Upper lobe of right lung (tissue), 1 donor: Measurements from ENCODE around the gene AAMP. TPM values are rescaled to one million over a fixed set of nuclear protein-coding genes. Genes with fewer than 3 reads are reported as not detected.
"Not testable (repeated sequence)": the region's sequence is repeated elsewhere in the genome, so short reads cannot be mapped to it uniquely, and the experiment has no call there.

Source experiments
- ATAC-seq: fragments of 200-7000 bp; cut with Tn5 transposase; one replicate; pipeline ENCODE4 v1.9.1; 2020; ENCODE audit warnings: mild to moderate bottlenecking, moderate library complexity
- DNase-seq: peaks from one replicate; pipeline ENCODE4 v3.0.0-alpha.2; 2020
- H3K27ac ChIP-seq: fragments of 200-600 bp; one replicate; pipeline ENCODE4 v1.8.0; 2022
- H3K27me3 ChIP-seq: fragments of 200-600 bp; one replicate; pipeline ENCODE4 v1.8.0; 2022; ENCODE audit warnings: mild to moderate bottlenecking
- H3K36me3 ChIP-seq: fragments of 200-600 bp; one replicate; pipeline ENCODE4 v1.8.0; 2022
- H3K4me1 ChIP-seq: fragments of 200-600 bp; one replicate; pipeline ENCODE4 v1.8.0; 2022
- H3K4me3 ChIP-seq: fragments of 200-600 bp; one replicate; pipeline ENCODE4 v1.8.0; 2022; ENCODE audit warnings: mild to moderate bottlenecking
- H3K9me3 ChIP-seq: fragments of 200-600 bp; one replicate; pipeline ENCODE4 v1.8.0; 2022
- intact Hi-C: fragments of 100-400 bp; cut with DNase I; formaldehyde crosslinking; loops from one replicate; pipeline ENCODE4 v1.11.0; 2022
- total RNA-seq: library from RNA; stranded (reverse); fragmentation: NEBNext Ultra II Directional; extraction: Animal tissue kit (Norgen Biotek cat#: 25700); gene quantifications from one replicate; pipeline ENCODE4 v1.2.1, GENCODE V29; 2021
- TF ChIP-seq, protein P1 (sequence below): fragments of 200-600 bp; IDR thresholded peaks from one replicate; pipeline ENCODE4 v1.8.0; 2022; ENCODE audit warnings: antibody characterized with exemption
- donor health status: DM: no; HTN: yes; CAD: no; lungs with severe emphysema.

Gene AAMP
- total RNA-seq, 1 donor from 2014 or later, result 55.9 TPM

DNA sequence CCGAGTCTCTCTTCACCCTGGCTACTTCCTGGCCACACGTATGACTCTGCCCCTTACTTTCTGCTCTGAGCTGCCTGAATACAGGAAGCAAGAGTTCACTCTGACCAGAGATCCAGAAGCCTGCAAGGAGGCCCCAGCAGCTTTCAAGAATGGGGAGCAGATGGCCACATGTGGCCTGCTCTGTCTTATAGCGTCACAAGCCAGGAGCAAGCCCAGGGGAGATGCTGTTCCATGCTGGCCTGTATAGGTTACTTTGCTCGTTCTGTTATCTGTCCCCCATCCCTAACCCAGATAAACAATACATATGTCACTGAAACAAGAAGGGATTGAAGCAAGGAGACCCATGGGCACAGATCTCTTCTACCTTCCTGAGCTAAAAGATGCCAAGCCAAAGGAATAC lies 4.6 kb upstream of the AAMP start:
- no peak overlapping the region for H3K4me3 ChIP-seq
- H3K36me3 ChIP-seq, result peaks cover 61% of the 10 kb centered on the region
- ATAC-seq (no peak), DNase-seq (no peak)
- H3K4me1 ChIP-seq, result peaks cover 23% of the 10 kb centered on the region
- TF ChIP-seq, protein P1, sequence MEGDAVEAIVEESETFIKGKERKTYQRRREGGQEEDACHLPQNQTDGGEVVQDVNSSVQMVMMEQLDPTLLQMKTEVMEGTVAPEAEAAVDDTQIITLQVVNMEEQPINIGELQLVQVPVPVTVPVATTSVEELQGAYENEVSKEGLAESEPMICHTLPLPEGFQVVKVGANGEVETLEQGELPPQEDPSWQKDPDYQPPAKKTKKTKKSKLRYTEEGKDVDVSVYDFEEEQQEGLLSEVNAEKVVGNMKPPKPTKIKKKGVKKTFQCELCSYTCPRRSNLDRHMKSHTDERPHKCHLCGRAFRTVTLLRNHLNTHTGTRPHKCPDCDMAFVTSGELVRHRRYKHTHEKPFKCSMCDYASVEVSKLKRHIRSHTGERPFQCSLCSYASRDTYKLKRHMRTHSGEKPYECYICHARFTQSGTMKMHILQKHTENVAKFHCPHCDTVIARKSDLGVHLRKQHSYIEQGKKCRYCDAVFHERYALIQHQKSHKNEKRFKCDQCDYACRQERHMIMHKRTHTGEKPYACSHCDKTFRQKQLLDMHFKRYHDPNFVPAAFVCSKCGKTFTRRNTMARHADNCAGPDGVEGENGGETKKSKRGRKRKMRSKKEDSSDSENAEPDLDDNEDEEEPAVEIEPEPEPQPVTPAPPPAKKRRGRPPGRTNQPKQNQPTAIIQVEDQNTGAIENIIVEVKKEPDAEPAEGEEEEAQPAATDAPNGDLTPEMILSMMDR, result no peak
- H3K27ac ChIP-seq, result peak overlapping the region; percentile 24
- no peaks in the 10 kb centered on the region for H3K27me3 ChIP-seq
- intact Hi-C loops, result no loop called here
- no peaks in the 10 kb centered on the region for H3K9me3 ChIP-seq

DNA sequence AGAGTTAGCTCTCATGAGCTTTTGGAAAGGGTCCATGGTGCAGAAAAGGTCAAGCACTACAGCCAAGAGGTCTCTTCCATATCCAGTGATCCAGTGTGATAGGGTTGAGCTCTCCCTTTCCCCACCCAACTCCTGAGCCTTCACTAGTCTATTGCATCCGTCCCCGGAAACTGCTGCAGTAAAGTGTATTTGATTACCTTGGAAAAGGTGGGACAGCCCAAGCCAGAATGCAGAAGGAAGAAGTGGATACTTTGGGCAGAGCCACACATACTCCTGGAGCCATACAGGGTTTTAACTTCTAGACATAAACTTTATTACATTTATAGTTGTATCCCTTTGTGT lies 3.9 kb upstream of the AAMP start:
- TF ChIP-seq, protein P1, result no peak
- Histone ChIP-seq H3K9me3 (no peaks in the 10 kb centered on the region), H3K4me1 (peaks cover 28% of the 10 kb centered on the region), H3K36me3 (peaks cover 54% of the 10 kb centered on the region), H3K4me3 (no peak overlapping the region), H3K27me3 (no peaks in the 10 kb centered on the region), H3K27ac (peak overlapping the region; percentile 24)
- intact Hi-C loops, result no loop called here
- DNase-seq (no peak), ATAC-seq (no peak)

DNA sequence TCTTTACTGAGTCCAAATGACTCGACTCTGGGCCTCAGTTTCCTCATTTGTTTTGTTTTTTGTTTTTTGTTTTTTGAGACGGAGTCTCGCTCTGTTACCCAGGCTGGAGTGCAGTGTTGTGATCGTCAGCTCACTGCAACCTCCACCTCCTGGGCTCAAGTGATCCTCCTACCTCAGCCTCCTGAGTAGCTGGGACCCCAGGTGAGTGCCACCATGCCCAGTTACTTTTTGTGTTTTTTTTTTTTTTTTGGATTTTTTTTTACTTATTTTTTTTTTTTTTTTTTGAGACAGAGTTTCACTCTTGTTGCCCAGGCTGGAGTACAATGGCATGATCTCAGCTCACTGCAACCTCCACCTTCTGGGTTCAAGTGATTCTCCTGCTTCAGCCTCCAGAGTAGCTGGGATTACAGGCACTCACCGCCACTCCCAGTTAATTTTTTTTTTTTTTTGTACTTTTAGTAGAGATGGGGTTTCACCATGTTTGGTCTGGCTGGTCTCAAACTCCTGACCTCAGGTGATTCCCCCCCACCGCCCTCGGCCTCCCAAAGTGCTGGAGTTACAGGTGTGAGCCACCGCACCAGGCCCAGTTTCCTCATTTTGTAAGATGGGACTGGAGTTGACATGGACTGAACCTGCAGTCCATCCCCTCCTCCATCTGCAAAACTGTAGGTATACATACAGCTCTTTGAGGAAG lies 3.4 kb upstream of the AAMP start:
- Histone ChIP-seq H3K4me1 (peaks cover 33% of the 10 kb centered on the region), H3K27ac (peak overlapping the region; percentile 71), H3K36me3 (peaks cover 49% of the 10 kb centered on the region)
- ATAC-seq, H3K27me3 ChIP-seq, intact Hi-C loops, H3K4me3 ChIP-seq, H3K9me3 ChIP-seq, DNase-seq: not testable (repeated sequence)

DNA sequence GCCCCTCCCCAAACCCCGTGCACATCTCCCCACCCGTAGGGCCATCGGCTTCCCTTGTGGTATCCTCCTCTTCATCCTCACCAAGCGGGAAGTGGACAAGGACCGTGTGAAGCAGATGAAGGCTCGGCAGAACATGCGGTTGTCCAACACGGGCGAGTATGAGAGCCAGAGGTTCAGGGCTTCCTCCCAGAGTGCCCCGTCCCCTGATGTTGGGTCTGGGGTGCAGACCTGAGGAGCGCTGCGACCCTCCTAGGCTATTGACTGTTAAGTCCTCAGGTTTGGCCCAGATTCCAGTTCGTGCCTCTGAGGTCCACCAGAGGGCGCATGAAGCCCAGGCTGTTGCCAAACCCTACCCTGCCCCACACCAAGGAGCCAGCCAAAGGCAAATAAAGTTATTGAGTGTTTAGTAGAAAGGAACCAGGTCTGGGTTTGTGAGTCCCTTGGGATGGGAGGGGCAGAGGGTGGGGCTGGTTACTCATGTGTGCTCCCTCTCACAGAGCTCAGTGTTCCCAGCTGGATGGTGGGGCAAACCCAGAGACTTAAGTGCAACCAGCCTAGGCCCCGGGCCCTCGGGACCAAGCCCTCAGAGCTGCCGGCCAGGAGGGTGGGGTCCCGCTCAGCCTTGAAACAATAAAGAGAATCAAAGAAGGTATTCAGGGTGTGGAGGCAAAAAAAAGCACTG lies 2.7 kb upstream of the AAMP start:
- H3K36me3 ChIP-seq, result peaks cover 47% of the 10 kb centered on the region
- TF ChIP-seq, protein P1, result peak; percentile 87
- peak; percentile 89 for DNase-seq
- peaks cover 34% of the 10 kb centered on the region for H3K4me1 ChIP-seq
- H3K27me3 ChIP-seq, result no peaks in the 10 kb centered on the region
- intact Hi-C loops, result no loop called here
- no peak overlapping the region for H3K4me3 ChIP-seq
- no peaks in the 10 kb centered on the region for H3K9me3 ChIP-seq
- peak; percentile 70 for ATAC-seq
- H3K27ac ChIP-seq, result peak overlapping the region; percentile 71

DNA sequence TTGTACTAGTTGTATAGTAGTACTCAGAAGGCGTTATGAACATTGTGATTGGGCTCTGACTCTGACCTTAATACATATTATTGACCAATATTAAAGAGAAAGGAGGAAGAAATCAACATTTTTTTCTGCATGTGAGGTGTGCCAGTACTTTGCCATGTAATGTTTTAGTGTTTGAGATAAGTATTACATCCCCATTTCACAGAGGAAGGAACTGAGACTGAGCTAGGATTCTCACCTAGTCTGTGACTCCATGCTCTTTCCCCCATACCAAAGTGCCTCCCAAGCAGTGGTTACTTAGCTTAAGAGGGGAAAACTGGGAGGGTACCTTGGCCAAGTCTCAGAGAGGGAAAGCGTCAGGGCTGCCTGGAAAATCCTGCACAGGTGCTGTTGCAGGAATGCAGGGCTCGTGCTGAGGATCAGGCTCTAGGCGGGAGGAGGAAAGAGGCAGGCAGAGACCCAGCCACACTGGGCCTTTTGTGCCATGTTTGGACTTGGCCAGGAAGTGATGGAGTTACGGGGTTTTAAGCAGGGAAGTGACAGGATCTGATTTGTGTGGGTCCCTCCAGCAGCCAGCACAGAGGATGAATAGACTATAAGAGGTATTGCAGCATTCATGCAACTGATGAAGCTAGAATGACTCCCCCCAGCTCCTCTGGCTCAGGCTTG lies 2.1 kb upstream of the AAMP start:
- Histone ChIP-seq H3K4me1 (peaks cover 34% of the 10 kb centered on the region), H3K9me3 (no peaks in the 10 kb centered on the region), H3K27me3 (no peaks in the 10 kb centered on the region), H3K27ac (peak overlapping the region; percentile 32), H3K36me3 (peaks cover 47% of the 10 kb centered on the region), H3K4me3 (no peak overlapping the region)
- intact Hi-C loops, result no loop called here
- DNase-seq (no peak), ATAC-seq (no peak)
- TF ChIP-seq, protein P1, result no peak

DNA sequence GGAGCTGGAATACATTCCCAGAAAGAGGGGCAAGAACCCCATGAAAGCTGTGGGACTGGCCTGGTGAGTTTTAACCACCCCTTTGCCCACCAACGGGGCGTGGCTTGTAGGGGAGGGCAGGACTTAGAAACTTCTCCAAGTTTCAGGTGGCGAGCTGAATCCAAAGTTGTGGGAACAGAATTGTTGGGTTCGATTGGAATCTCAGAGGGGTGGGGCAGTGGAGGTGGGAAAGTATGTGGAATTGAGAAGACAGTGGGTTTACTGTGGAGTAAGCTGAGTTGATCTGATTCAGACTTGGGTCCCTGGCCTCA lies 1.5 kb upstream of the AAMP start:
- ATAC-seq, result no peak
- Histone ChIP-seq H3K9me3 (no peaks in the 10 kb centered on the region), H3K36me3 (peaks cover 47% of the 10 kb centered on the region), H3K4me1 (peaks cover 34% of the 10 kb centered on the region), H3K27me3 (no peaks in the 10 kb centered on the region), H3K4me3 (peak overlapping the region; percentile 94), H3K27ac (peak overlapping the region; percentile 77)
- TF ChIP-seq, protein P1, result no peak
- no peak for DNase-seq
- intact Hi-C loops, result no loop called here
